GM19395 (cell line): Measurements from ENCODE around the gene NEURL1.

Experiments
- ATAC-seq: cut with Tn5 transposase; IDR thresholded peaks from one replicate; pipeline ENCODE4 v1.9.1; 2021; ENCODE audit warnings: mild to moderate bottlenecking, moderate library complexity; ENCODE audit not compliant: unreplicated experiment

The NEURL1 gene

DNA sequence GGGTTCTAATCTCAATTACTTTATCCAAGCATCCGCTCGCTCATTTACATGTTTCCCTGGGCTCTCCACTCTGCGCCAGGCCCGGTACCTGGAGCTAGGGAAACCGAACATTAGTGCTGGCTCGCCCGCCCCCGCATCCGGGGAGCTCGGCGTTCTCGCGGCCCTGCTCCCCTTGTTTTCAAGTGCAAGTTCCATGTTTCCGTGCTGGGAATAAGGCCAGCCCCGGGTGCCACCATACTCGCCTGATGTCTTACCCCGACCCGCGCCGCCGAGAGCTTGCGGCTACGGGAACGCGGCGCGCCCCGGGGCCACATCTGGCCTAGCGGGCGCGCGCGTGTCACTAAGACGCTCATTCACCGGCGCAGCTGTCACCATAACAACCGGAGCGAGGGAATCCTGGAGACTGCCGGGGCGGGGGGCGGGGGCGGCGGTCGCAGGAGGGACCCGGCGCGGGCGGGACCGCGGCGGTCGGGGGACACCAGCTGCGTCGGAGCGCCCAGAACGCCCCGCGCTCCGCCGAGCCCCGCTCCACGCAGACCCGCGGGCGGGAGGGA is at the start of gene NEURL1:
NEURL1 (plus strand) TSS at position 344 of the 554 bp plus-strand sequence. CDS start 683 bp downstream, outside the sequence.
- ATAC-seq: no peak

- no peak for ATAC-seq
Measured at GRCh38 chr10:103444478-103444877, 49.0 kb upstream of the NEURL1 start.

DNA sequence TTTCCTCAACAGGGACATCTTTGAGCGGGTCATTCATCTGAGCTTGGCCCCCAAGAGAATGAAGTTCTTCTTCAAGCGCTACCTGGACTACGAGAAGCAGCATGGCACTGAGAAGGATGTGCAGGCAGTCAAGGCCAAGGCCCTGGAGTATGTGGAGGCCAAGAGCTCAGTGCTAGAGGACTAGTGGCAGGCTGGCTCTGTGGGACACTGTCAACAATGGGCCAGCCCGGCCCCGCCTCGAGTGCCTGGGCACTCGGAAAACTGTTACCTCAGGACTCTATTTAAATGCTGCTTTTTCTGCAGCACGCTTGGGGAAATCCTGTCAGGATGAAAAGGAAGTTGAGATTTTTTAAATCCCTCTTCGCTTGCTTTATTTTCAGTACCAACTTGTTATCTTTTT is 48.1 kb upstream of the NEURL1 start:
- ATAC-seq: no peak

- no peak for ATAC-seq
Measured at GRCh38 chr10:103445767-103446567, 47.5 kb upstream of the NEURL1 start.

DNA sequence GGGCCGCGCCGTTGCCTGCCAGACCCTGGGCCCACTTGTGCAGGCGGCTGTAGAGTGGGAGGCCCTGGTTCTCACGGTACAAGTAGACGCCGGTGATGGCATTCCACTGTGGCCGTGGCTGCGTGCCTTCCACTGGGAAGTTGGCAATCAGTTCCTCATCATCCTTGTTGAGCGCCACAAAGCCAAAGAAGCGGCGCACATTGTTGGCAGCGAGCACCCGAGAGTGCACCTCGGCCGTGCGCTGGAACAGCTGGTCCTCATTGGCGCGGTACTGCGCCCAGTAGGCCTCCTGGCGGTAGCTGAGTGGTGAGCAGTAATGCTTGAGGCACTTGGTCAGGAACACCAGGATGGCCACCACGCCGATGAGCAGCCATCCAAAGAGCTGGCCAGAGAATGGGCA is 46.3 kb upstream of the NEURL1 start:
- ATAC-seq: no peak

DNA sequence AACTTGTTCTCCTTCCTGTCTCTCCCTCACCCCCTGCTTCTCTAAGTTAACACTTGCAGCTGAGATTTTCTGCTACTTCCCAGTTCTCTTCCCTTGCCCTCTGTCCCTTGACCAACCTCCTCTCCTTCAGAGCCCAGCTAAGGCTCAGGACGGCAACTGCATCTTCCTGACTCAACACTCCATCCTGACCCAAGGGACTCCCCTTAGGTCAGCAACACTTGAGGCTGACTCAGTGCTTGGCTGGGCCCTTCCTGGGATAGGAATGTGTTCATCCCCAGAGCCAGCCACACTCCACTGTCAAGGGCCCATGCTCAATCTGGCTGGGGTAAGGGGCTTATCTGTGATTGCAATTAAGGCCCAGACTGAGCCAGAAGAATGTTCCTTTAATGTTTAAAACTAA is 44.8 kb upstream of the NEURL1 start:
- ATAC-seq: no peak

- ATAC-seq: no peak
Measured at GRCh38 chr10:103449208-103450144, 44.0 kb upstream of the NEURL1 start.

GRCh38 chr10:103450201-103450695 is 43.3 kb upstream of the NEURL1 start:
- ATAC-seq: no peak

GRCh38 chr10:103451091-103451813 is 42.3 kb upstream of the NEURL1 start:
- ATAC-seq: no peak

DNA sequence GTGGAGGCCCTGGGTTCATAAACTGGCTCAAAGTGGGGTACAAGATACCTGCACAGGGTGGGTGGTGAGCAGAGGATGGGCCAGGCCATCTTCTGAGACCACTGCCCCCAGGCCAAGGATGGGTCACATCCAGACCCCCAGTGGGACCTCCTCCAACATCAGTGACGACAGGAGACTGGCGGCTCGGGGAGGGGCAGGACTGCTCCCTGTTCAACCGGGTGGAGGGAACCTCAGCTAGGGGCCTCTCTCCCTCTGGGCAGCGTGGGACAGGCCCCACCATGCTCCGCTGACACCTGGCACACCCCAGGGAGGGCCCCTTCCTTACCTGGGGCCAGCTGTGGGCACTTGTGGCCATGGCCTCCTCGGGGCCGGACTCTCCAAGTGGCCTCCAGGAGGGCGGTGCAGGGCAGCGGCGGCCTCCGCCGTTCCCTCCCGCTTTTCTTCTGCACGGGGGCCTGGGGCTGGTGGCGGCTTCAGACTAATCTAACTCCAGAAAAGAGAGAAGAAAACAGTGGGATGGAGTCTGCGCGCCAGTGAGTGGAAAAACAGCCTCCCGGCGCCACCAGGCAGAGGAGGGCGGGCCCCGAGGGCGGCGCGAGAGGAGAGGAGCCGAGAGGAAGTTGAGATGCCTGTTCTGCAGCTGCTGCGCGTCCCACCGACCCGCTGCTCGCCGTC is 41.5 kb upstream of the NEURL1 start, which contains the start of gene CALHM2:
CALHM2 (minus strand) TSS at position 540 of the 675 bp plus-strand sequence. CDS start 2,429 bp downstream, outside the sequence.
- peak; percentile 82 for ATAC-seq

- peak; percentile 22 for ATAC-seq
Measured at GRCh38 chr10:103452506-103453230, 40.8 kb upstream of the NEURL1 start.

DNA sequence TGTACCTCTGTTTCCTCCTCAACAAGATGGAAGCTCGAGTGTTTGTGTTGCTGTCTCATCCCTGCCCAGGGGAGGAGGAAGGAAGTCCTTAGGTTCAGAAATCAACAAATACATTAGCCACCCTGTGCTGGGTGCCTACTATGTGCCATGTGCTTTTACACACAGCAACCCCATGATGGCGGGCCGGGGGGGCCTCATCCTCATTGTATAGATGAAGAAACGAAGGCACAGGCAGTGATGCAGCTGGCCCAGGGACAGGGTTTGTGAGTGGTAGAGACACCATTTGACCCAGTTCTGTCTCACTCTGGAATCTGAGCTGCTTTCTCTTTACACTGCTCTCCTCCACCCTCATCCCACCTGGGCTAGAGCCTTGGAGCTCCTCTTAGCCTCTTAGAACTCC is 39.5 kb upstream of the NEURL1 start:
- no peak for ATAC-seq

GRCh38 chr10:103455235-103455634 is 38.3 kb upstream of the NEURL1 start:
- no peak for ATAC-seq

DNA sequence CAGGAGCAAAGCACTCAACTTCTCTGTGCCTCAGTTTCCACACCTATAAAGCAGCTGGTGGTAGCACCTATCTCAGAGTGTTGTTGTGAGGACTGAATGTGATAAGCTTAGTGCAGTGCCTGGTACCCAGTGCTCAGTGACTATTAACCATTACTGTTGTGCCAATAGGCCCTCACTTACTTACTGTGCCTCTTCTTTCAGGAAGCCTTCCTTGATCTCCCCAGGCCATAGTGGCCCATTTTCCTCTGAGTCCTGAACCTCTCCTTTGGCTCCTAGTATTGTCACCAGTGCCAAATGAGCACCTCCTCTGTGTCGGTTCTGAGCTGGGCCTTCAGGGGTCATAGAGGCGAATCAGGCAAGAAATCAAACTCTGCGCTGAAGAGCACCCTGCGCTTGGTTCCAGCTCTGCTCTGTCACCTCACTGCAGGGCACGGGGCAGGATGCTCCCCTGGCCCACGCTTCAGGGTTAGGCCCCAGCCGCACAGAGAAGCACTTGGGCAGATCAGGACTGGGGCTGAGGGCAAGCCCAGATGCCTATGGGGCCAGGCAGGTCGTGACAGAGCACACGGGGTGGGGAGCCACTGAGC is 37.3 kb upstream of the NEURL1 start:
- ATAC-seq: no peak

- ATAC-seq: no peak
Measured at GRCh38 chr10:103457176-103457712, 36.3 kb upstream of the NEURL1 start.

DNA sequence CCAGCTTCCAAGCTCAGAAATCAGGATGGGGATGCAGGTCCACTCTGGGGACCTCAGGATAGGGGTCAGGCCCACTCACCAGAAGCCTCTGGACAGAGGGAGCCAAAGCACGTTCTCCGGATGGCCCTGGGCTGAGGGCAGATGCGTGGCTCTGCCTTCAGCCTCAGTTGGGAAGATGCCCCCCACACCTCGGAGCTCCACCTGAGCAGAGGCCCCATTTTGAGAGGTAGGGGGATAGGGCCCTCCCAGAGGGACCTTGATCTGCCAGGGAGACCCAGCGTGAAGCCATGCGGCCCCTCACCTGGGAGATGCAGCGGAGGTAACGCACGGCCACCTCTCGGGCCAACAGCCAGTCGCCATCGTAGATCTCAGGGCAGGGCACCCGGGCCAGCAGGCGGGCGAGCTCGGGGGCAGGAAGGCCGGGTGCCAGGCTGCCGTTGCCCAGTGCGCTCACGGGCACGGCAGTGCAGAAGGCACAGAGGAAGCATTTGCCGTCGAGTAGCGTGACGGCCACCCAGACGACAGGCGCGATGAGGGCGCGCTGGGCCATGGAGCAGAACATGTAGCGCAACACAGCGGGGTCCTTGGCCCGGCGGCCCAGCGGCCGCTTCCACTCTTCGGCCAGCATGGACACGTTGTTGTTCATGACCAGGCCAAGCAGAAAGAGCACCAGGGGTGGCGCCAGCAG is 35.5 kb upstream of the NEURL1 start:
- no peak for ATAC-seq

GRCh38 chr10:103458720-103459119 is 34.8 kb upstream of the NEURL1 start, which contains the start of gene CALHM1:
Gene CALHM1, minus strand, starts transcription at chr10:103458900. Its CDS starts 149 bp downstream, at chr10:103458751.
- peak; percentile 69 for ATAC-seq

- no peak for ATAC-seq
Measured at GRCh38 chr10:103459615-103460014, 33.9 kb upstream of the NEURL1 start.
